Mammary epithelial cell (primary cell): ENCODE results near the gene PRRG4.

ENCODE experiments used
- CTCF ChIP-seq, 2 donors: IDR thresholded peaks in 1 of 2; conservative IDR thresholded peaks in 1 of 2; 2 replicates each; pipeline ENCODE4 v1.5.1; 2011 to 2012; ENCODE audit warnings: inconsistent platforms in 2 of 2, low read length in 2 of 2, mild to moderate bottlenecking in 2 of 2, control low read depth in 1 of 2, low read depth in 1 of 2; ENCODE audit not compliant: insufficient read depth in 1 of 2; ENCODE audit errors: extremely low read depth in 1 of 2
- EZH2 ChIP-seq: IDR thresholded peaks from 2 replicates; pipeline ENCODE4 v1.6.1; 2012; ENCODE audit warnings: low read length, inconsistent platforms, borderline replicate concordance

GRCh38 chr11:32847511-32847910 is 17.8 kb downstream of the PRRG4 start:
- no peak for TF ChIP-seq CTCF (conservative IDR thresholded peaks at IDR 0.05 in 1 of 2, IDR thresholded peaks at IDR 0.05 in 1 of 2; ENCODE audit: extremely low read depth in 1 of 2, insufficient read depth in 1 of 2, low read depth in 1 of 2, low read length in 2 of 2)
- no peak for TF ChIP-seq EZH2
